Nucleus accumbens (tissue), 56 donors: ENCODE data around the gene CILP.
A peak's percentile ranks its signal among the peaks of the same experiment; 100 is the strongest.
"Not testable (repeated sequence)": the region's sequence is repeated elsewhere in the genome, so short reads cannot be mapped to it uniquely, and the experiment has no call there.

Experiments
- DNase-seq, 56 donors: peaks; one replicate each; lab custom pipeline; 2025; lab: John Stamatoyannopoulos, UW

The CILP gene

GRCh38 chr15:65210770-65211481, at the start of gene CILP:
CILP (minus strand) TSS chr15:65211473; CDS start chr15:65209755, 1,718 bp downstream.
- no peak for DNase-seq

- no peak for DNase-seq
Measured at GRCh38 chr15:65260968-65261367, 49.7 kb upstream of the CILP start.

- no peak for DNase-seq
Measured at GRCh38 chr15:65259367-65259797, 48.1 kb upstream of the CILP start.

- no peak for DNase-seq
Measured at GRCh38 chr15:65258375-65259262, 47.3 kb upstream of the CILP start.

GRCh38 chr15:65255486-65256140, 44.3 kb upstream of the CILP start:
- no peak for DNase-seq

- DNase-seq: no peak
Measured at GRCh38 chr15:65254758-65255157, 43.5 kb upstream of the CILP start.

- DNase-seq: peak in 2 of 56 donors; percentile 2
Measured at GRCh38 chr15:65254356-65254755, 43.1 kb upstream of the CILP start.

GRCh38 chr15:65249641-65250040, 38.4 kb upstream of the CILP start:
- DNase-seq: no peak

- DNase-seq: no peak
Measured at GRCh38 chr15:65248511-65249255, 37.4 kb upstream of the CILP start.

- no peak for DNase-seq
Measured at GRCh38 chr15:65246939-65247338, 35.7 kb upstream of the CILP start.

GRCh38 chr15:65246026-65246714, 34.9 kb upstream of the CILP start:
- DNase-seq: no peak

- DNase-seq: no peak
Measured at GRCh38 chr15:65245096-65245856, 34.0 kb upstream of the CILP start.

GRCh38 chr15:65244638-65245037, 33.4 kb upstream of the CILP start:
- DNase-seq: no peak

- DNase-seq: not testable (repeated sequence)
Measured at GRCh38 chr15:65236443-65236842, 25.2 kb upstream of the CILP start.

- no peak for DNase-seq
Measured at GRCh38 chr15:65233696-65234095, 22.4 kb upstream of the CILP start.

GRCh38 chr15:65232520-65232919, 21.2 kb upstream of the CILP start:
- DNase-seq: no peak

GRCh38 chr15:65231306-65231705, 20.0 kb upstream of the CILP start:
- no peak for DNase-seq

- not testable (repeated sequence) for DNase-seq
Measured at GRCh38 chr15:65226901-65227300, 15.6 kb upstream of the CILP start.

- DNase-seq: no peak
Measured at GRCh38 chr15:65226221-65226620, 14.9 kb upstream of the CILP start.
